Jurkat, Clone E6-1 (cell line): ENCODE results near the gene GRK2.

ENCODE experiments used
- DNase-seq: peaks from one replicate; pipeline ENCODE4 v3.0.0-alpha.2; 2011; ENCODE audit warnings: low read depth, low spot score
- H3K4me3 ChIP-seq: 2 replicates; pipeline ENCODE4 v1.5.1; 2011; ENCODE audit warnings: mild to moderate bottlenecking, low read length, control low read depth, moderate library complexity

Gene GRK2

DNA sequence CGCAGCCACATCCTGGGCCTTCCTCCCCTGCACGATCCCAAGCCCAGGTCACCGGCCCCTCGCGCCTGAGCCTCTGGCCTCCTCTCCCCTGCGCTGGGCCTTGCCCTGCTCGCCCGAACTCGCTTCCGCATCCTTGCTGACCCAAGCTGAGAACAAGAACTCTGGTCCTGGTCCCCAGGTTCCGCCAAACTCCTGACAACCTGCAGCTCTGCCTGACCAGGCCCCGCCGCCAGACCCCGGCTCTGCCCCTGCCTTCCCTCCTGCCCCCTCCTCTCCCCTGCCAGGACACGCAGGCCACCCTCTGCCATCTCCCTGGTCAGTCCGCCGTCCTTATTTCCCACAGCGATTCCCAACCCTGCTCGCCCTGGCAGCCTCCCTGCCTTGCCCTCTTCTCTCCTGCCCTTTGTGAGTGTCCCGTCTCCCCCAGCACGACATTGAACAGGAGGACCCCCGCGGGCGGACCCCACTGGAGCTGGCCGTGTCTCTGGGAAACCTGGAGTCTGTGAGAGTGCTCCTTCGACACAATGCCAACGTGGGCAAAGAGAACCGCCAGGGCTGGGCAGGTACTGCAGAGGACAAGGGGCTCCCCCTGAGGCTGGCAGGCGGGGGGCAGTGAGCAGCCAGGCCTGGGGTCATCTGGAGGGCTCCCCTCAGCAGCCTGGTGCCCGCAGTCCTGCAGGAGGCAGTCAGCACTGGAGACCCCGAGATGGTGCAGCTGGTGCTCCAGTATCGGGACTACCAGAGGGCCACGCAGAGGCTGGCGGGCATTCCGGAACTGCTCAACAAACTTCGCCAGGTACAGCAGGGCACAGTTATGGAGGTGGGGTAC is 23.6 kb downstream of the GRK2 start:
- H3K4me3 ChIP-seq = peak overlapping the region; percentile 71
- no peak for DNase-seq

DNA sequence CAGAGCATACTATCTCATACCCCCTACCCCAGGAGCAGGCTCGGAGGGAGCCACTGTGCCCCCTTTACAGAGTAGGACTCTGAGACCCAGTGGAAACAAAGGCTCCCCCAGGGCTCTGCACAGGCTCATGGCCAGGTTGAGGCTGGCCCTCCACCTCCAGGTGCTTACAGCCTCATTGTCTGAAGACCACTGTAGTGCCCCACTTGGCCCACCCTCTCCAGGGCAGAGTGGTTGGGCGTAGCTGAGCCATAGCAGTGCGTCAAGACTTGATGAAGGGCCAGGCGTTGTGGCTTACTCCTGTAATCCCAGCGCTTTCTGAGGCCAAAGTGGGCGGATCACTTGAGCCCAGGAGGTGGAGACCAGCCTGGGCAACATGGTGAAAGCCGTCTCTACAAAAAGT is 24.5 kb downstream of the GRK2 start:
- no peak for DNase-seq

DNA sequence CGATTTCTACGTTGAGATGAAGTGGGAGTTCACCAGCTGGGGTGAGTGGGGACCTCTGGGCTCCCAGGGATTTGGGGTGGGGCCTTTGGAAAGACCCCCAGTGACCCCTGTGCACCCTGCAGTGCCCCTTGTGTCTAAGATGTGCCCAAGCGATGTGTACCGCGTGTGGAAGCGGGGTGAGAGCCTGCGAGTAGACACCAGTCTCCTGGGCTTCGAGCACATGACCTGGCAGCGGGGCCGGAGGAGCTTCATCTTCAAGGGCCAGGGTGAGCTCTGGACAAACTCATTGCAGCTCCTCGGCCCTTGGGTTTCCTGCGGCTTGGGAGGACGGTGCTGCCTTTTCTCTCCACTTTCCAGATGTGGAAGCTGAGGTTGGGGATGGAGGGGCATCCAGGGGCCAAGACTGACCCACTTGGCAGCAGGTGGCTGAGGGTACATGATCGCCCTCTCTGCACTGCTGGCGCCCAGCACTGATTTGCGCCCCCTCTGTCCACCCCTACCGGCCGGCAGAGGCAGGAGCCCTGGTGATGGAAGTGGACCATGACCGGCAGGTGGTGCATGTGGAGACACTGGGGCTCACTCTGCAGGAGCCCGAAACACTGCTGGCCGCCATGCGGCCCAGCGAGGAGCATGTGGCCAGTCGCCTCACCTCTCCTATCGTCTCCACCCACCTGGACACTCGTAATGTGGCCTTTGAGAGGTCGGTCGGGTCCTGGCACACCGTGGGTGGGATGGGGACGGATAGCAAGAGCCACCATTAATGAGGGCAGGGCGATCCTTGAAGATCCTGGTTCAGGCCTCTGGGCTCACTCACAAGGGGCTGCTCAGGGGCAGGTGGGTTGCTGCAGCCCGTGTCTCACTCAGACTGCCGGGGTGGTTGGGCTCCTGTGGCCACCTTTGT is 25.5 kb downstream of the GRK2 start:
- DNase-seq = no peak
- no peak overlapping the region for H3K4me3 ChIP-seq

More for the DNA sequence above, 24.5 kb downstream of the GRK2 start:
- no peak overlapping the region for H3K4me3 ChIP-seq

DNA sequence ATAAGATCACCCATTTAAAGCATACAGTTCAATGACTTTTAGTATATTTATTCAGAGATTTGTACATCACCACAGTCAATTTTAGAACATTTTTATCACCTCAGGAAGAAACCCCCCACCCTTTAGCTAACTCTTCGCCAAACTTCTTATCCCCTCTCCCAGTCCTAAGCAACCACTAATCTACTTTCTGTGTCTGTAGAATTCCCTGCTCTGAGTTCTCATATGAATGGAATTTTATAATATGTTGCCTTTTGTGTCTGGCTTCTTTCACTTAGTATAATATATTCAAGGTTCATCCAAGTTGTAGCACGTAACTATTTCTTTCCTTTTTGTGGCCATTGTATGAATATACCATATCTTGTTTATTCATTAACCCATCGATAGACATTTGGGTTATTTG is 26.4 kb downstream of the GRK2 start:
- H3K4me3 ChIP-seq = no peak overlapping the region
- no peak for DNase-seq

DNA sequence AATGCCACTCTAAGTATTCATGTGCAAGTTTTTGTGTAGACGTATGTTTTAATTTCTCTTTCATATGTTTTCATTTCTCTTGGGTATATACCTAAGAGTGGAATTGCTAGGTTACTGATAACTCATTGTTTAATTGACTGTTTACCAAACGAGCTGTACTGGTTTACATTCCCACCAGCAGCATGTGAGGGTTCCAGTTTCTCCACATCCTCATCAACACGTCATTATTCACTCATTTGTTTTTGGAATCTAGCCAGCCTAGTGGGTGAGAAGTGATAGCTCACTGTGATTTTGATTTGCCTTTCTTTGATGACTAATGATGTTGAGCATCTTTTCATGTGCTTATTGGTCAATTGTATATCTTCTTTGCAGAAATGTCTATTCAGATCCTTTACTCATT is 26.8 kb downstream of the GRK2 start:
- no peak overlapping the region for H3K4me3 ChIP-seq
- no peak for DNase-seq

DNA sequence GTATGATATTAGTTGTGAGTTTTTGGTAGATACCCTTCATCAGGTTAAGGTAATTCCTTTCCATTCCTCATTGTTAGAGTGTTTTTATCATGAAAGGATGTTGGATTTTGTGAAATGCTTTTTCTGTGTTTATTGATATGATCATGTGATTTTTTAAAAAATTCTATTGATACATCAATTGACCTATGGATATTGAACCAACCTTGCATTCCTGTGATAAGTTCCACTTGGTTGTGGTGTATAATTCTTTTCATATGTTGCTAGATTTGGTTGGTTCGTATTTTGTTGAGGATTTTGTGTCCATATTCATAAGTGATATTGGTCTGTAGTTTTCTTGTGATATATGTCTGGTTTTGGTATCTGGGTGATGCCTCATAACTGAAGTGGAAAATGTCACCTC is 29.6 kb downstream of the GRK2 start:
- H3K4me3 ChIP-seq = no peak overlapping the region
- DNase-seq = no peak

DNA sequence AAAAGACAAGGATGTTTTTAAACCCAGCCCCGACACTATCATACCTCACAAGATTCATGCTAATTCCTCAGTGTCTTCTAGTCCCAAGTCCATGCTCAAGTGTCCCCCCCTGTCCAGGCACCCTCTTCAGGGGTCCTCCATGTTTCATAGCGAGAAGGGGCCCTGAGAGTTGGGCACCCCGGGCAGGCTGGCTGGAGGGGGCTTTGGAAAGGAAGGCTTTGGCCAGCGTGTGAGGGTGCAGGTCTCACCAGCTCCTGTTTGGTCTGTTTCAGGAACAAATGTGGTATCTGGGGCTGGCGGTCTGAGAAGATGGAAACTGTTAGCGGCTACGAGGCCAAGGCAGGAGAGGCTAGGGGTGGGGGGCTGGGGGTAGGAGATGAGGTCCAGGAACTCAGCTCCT is 32.5 kb downstream of the GRK2 start:
- DNase-seq = no peak
- H3K4me3 ChIP-seq = no peak overlapping the region

DNA sequence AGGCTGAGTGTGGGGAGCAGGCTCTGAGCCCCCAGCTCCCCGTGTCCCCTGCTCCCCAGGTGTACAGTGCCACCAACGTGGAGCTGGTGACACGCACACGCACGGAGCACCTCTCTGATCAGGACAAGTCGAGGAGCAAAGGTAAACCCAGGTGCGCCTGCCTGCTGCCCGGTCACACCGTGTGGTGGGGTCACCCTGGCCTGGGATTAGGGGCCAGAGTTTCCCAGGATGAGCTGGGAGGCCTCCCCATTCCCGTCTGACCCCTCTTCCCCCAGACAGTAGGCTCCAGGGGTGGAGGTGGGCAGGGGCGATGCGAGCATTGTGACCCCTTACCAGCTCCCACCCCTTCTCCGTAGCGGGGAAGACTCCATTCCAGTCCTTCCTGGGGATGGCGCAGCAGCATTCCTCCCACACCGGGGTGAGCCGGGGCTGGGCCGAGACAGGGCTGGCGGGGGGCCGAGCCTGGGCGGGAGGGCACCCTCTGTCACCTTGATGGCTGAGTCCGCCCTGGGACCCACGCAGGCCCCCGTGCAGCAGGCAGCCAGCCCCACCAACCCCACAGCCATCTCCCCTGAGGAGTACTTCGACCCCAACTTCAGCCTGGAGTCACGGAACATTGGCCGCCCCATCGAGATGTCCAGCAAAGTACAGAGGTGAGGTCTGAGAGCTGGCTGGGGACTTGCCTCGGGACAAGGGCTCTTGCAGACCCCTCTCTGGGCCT is 33.4 kb downstream of the GRK2 start:
- no peak for DNase-seq
- H3K4me3 ChIP-seq = no peak overlapping the region

DNA sequence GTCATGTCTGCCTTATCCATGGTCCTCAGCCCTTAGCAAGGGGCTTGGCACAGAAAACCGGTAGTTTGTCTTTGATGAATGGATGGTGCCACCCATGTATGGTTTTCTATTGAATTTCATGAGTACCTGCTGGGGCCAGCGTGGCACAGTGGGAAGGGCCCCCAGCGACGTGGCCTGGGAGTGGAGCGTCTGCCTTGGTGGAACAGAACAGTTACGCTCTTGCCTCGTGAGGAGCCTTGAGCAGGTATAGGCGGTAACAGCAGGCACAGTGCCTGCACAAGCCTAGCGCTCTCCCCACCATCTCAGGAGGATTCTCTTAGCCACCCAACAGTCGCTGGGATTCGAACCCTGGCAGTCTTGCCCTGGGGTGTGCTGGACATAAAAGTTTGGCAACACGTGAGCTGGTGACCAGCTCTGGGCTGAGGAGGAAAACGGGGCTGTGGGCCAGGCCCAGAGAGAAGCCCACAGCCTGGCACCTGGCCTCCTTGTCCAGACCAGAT is 34.0 kb downstream of the GRK2 start:
- DNase-seq = no peak
- H3K4me3 ChIP-seq = no peak overlapping the region

DNA sequence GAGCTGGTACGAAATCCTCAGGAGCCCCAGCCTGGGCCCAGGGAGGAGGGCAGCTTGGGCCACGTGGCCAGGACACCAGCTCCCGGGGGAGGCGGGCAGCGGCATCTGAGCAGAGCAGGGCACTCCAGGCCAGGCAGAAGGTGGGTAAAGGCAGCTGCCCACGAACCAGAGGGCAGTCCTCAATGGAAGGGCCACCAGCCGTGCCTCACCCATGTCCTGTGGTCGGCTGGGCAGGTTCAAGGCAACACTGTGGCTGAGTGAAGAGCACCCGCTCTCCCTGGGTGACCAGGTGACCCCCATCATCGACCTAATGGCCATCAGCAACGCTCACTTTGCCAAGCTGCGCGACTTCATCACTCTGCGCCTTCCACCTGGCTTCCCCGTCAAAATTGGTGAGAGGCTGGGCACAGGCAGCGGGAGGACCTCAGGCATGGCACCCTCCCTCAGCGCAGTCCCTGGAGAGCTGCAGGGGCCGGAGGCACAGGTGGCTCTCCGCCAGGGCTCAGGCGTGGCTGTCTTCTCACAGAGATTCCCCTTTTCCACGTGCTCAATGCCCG is 34.6 kb downstream of the GRK2 start:
- H3K4me3 ChIP-seq = no peak overlapping the region
- DNase-seq = no peak

DNA sequence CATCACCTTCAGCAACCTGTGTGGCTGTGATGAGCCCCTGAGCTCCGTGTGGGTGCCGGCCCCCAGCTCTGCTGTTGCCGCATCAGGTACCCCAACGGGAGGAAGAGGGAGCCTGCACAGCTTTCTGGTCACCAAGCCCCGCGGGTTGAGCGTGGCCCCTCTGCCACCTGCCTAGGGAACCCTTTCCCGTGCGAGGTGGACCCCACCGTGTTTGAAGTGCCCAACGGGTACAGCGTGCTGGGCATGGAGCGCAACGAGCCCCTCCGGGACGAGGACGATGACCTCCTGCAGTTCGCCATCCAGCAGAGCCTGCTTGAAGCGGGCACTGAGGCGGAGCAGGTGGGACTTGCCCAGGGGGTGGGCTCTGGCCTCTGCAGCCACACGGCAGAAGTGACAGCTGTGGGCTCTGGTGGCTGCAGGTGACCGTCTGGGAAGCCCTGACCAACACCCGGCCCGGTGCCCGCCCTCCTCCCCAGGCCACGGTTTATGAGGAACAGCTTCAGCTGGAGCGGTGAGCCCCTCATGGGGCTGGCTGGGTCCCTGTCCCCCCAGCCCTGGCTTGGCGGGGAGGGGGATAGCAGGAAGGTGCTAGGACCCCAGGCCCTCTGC is 35.1 kb downstream of the GRK2 start:
- H3K4me3 ChIP-seq = no peak overlapping the region
- DNase-seq = no peak

DNA sequence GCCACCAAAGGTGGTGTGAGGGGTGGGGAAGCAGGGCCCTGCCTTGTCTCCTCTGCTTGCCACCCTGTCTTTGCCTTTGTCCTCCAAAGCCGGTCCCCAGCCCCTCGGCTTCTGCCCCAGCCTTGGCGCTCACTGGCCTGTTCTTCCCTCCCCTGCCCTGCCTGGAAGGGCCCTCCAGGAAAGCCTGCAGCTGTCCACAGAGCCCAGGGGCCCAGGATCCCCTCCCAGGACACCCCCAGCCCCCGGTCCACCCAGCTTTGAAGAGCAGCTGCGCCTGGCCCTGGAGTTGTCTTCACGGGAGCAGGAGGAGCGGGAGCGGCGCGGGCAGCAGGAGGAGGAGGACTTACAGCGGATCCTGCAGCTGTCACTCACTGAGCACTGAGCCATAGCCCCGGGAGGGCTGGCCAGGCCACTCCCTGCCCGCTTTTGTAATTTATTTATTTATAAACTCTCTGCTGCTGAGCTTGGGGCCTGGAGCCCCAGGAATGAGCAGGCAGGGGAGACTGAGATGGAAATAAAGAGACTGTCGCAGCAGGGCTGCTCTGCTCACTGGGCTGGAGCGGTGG is 35.8 kb downstream of the GRK2 start:
- no peak for DNase-seq
- no peak overlapping the region for H3K4me3 ChIP-seq

DNA sequence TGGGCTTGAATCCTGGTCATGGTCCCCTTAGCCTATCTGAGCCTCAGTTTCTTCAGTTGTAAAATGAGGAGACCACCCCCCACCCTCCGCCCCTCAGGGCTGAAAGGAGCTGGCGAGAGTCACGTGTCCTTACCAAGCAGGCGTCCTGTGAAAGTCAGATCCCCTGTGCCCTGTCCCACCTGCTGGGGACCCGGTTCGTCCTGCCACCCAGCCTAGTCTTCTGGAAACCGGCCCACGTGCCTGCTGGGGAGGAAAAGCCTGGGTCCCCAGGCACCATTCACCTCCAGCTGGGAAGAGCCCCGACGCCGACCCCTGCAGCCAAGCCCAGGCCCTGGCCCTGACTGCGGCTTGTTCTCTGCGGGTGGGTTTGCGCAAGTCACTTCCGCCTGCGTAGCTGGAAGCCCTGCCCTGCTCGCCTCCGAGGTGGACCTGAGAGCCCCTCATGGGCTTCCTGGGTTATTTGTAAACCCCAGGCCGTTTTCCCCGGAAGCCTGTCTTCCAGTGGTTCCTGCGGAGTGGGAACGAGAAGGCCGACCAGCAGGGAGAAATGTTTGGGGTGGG is 36.4 kb downstream of the GRK2 start:
- no peak overlapping the region for H3K4me3 ChIP-seq
- no peak for DNase-seq

DNA sequence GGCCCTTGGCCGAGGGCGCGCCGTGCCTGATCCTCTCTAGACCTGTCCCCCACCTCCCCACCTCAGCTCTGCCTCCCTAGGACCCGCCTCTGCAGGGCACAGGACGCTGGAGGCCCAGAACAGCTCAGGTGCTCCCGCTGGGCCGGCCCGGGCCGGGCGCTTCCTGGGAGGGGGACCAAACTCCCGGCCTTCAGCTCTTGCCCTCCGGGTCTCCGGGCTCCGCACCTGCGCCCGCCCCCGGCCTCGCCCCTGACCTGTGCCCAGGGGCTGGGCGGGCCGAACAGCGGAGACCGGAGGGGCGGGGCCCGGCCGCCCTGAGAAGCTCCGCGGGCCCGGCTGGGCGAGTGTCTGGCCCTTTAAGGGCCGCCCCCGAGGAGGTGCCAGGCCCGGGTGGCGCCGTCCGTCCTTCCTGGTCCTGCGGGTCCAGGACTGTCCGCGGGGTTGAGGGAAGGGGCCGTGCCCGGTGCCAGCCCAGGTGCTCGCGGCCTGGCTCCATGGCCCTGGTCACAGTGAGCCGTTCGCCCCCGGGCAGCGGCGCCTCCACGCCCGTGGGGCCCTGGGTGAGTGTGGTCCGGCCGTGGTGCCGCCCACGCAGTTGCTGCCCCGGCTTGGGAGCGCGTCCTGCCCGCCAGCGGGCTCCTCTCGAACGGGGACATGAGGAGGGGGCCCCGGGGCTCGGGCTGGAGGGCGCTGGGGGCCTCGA is 37.0 kb downstream of the GRK2 start, which contains the start of gene SSH3:
Gene SSH3 (plus strand): TSS at position 399 of the 703 bp plus-strand sequence. CDS start 96 bp downstream, at position 495.
- H3K4me3 ChIP-seq = no peak within 1 kb of the TSS
- no peak for DNase-seq

DNA sequence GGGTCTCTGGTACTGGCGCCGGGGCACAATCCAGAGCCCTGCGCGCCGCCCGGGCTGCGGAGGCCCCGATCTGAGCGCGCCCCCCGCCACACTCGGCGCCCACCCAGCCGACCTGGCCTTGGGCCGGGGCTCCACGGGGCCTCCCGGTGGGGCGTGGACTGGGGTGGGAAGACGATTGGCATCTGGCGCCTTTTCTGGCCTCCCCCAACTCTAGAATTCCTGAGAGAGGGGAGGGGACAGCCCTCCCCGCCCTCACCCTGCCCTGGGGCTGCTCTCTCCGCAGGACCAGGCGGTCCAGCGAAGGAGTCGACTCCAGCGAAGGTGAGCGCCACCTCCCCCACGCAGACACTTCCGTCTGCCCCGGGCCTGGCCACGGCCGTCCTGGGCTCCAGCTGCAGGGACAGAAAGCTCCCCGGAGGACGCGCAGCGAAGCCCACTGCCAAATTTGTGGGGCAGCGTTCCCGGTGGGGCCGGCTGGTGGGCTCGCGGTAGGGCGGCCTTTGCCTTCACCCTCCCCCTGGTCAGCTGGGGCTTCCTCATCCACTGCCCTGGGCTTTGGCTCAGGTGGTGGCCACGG is 37.6 kb downstream of the GRK2 start:
- DNase-seq = no peak
- no peak overlapping the region for H3K4me3 ChIP-seq

DNA sequence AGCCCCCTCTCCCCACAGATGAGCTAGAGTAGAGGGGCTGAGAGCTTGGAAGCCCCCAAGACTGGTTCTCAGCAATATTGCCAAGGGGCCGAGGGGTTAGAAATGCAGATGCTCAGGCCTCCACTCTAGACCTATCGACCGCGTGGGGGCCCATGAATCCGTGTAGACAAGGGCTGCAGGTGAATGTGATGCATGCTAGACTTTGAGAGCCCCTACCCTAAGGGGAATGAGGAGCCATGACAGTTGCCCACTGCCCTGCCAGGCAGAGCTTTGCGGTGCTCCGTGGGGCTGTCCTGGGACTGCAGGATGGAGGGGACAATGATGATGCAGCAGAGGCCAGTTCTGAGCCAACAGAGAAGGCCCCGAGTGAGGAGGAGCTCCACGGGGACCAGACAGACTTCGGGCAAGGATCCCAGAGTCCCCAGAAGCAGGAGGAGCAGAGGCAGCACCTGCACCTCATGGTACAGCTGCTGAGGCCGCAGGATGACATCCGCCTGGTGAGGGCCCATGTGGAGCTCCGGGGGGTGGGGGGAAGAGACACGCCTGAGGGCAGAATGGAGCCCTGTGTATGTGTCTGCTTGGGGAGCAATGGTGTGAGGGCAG is 38.3 kb downstream of the GRK2 start:
- no peak overlapping the region for H3K4me3 ChIP-seq
- no peak for DNase-seq
